ENCODE measurements around the gene PSRC1.

Gene PSRC1

GRCh38 chr1:109258481-109259466 is 24.2 kb downstream of the PSRC1 start:
- TF ChIP-seq CTCF (IDR thresholded peaks at IDR 0.05; ENCODE audit: low read depth, low read length), result no peak
- no peak for TF ChIP-seq EZH2phosphoT487 (IDR thresholded peaks at IDR 0.05; ENCODE audit: low read depth)
- Histone ChIP-seq H3K4me3 (ENCODE audit: low read length) (no peak overlapping the region), H3K36me3 (replicated peaks; ENCODE audit: low read depth, low read length) (no peaks in the 10 kb centered on the region)

GRCh38 chr1:109257682-109258421 is 25.1 kb downstream of the PSRC1 start:
- H3K27me3 ChIP-seq (ENCODE audit: low read depth, low read length), result no peaks in the 10 kb centered on the region
- H2AFZ ChIP-seq (ENCODE audit: low read depth, low read length), result no peak overlapping the region
- no peaks in the 10 kb centered on the region for H3K79me2 ChIP-seq (ENCODE audit: low read length)
- H3K4me1 ChIP-seq (ENCODE audit: low read length), result no peaks in the 10 kb centered on the region
- no peaks in the 10 kb centered on the region for H3K36me3 ChIP-seq (replicated peaks; ENCODE audit: low read depth, low read length)
- no peak overlapping the region for H3K9ac ChIP-seq (ENCODE audit: low read length)
- H3K27ac ChIP-seq (ENCODE audit: low read length), result no peak overlapping the region
- no peaks in the 10 kb centered on the region for H3K9me3 ChIP-seq (ENCODE audit: insufficient read depth, low read length)
- TF ChIP-seq CTCF (IDR thresholded peaks at IDR 0.05; ENCODE audit: low read depth, low read length) (no peak), EZH2phosphoT487 (IDR thresholded peaks at IDR 0.05; ENCODE audit: low read depth) (no peak)
- H3K4me3 ChIP-seq (ENCODE audit: low read length), result no peak overlapping the region
- no peak overlapping the region for H3K4me2 ChIP-seq (ENCODE audit: low read length)
- H4K20me1 ChIP-seq (ENCODE audit: insufficient read depth, low read length), result no peaks in the 10 kb centered on the region

More at GRCh38 chr1:109258481-109259466, 24.2 kb downstream of the PSRC1 start:
- Histone ChIP-seq H3K4me1 (ENCODE audit: low read length) (no peaks in the 10 kb centered on the region), H3K79me2 (ENCODE audit: low read length) (no peaks in the 10 kb centered on the region), H3K27me3 (ENCODE audit: low read depth, low read length) (no peaks in the 10 kb centered on the region), H3K9ac (ENCODE audit: low read length) (no peak overlapping the region), H4K20me1 (ENCODE audit: insufficient read depth, low read length) (no peaks in the 10 kb centered on the region), H3K9me3 (ENCODE audit: insufficient read depth, low read length) (no peaks in the 10 kb centered on the region), H3K27ac (ENCODE audit: low read length) (no peak overlapping the region), H2AFZ (ENCODE audit: low read depth, low read length) (no peak overlapping the region), H3K4me2 (ENCODE audit: low read length) (no peak overlapping the region)

- H3K4me2 ChIP-seq (ENCODE audit: low read length), result no peak overlapping the region
- H3K27ac ChIP-seq (ENCODE audit: low read length), result no peak overlapping the region
Measured at GRCh38 chr1:109256971-109257681, 25.8 kb downstream of the PSRC1 start.

More at GRCh38 chr1:109256971-109257681, 25.8 kb downstream of the PSRC1 start:
- H3K4me1 ChIP-seq (ENCODE audit: low read length), result no peaks in the 10 kb centered on the region
- no peaks in the 10 kb centered on the region for H3K79me2 ChIP-seq (ENCODE audit: low read length)
- H3K4me3 ChIP-seq (ENCODE audit: low read length), result no peak overlapping the region
- H4K20me1 ChIP-seq (ENCODE audit: insufficient read depth, low read length), result no peaks in the 10 kb centered on the region
- no peak for TF ChIP-seq CTCF (IDR thresholded peaks at IDR 0.05; ENCODE audit: low read depth, low read length)
- no peak for TF ChIP-seq EZH2phosphoT487 (IDR thresholded peaks at IDR 0.05; ENCODE audit: low read depth)
- no peak overlapping the region for H3K9ac ChIP-seq (ENCODE audit: low read length)
- H3K9me3 ChIP-seq (ENCODE audit: insufficient read depth, low read length), result no peaks in the 10 kb centered on the region
- no peaks in the 10 kb centered on the region for H3K36me3 ChIP-seq (replicated peaks; ENCODE audit: low read depth, low read length)
- H2AFZ ChIP-seq (ENCODE audit: low read depth, low read length), result no peak overlapping the region
- no peaks in the 10 kb centered on the region for H3K27me3 ChIP-seq (ENCODE audit: low read depth, low read length)
